K562 (cell line): ENCODE measurements around the gene GRIK1. TPM values are rescaled to one million over a fixed set of nuclear protein-coding genes. Genes with fewer than 3 reads are reported as not detected.
A peak's percentile ranks its signal among the peaks of the same experiment; 100 is the strongest.

Experiments
- CLOCK ChIP-seq: fragments of 250-450 bp; sonication (Bioruptor Pico); IDR thresholded peaks from 2 replicates; pipeline ENCODE4 v1.4.0; 2020; ENCODE audit warnings: mild to moderate bottlenecking, moderate library complexity, borderline replicate concordance
- JUND ChIP-seq, 2 experiments: IDR thresholded peaks; 2 replicates in 1 of 2; 3 replicates in 1 of 2; pipeline ENCODE4 v1.6.1; 2011; ENCODE audit warnings: borderline replicate concordance in 2 of 2, low read depth in 2 of 2, low read length in 2 of 2, improper control_type of control experiment in 1 of 2, missing biosample characterization in 1 of 2, missing genetic modification characterization in 1 of 2, missing genetic modification reagents in 1 of 2
- KDM1A ChIP-seq, 2 experiments: fragments of 450-650 bp; IDR thresholded peaks; 2 replicates each; pipeline ENCODE4 v1.6.1; 2016; ENCODE audit warnings: mild to moderate bottlenecking in 2 of 2
- RB1 ChIP-seq: fragments of 450-650 bp; IDR thresholded peaks from 2 replicates; pipeline ENCODE4 v1.6.1; 2017; ENCODE audit warnings: low read depth, mild to moderate bottlenecking
- SMAD1 ChIP-seq: fragments of 150-350 bp; IDR thresholded peaks from 2 replicates; pipeline ENCODE4 v1.6.1; 2014; ENCODE audit warnings: low read length, low read depth; ENCODE audit not compliant: partially characterized antibody
- SMC3 ChIP-seq: conservative IDR thresholded peaks from 2 replicates; pipeline ENCODE4 v1.6.1; 2011; ENCODE audit warnings: low read depth, low read length, improper control_type of control experiment; ENCODE audit not compliant: insufficient read depth
- ZNF436 ChIP-seq: fragments of 250-450, 450-650 bp; sonication (Bioruptor Pico); formaldehyde crosslinking; IDR thresholded peaks from 2 replicates; pipeline ENCODE4 v1.7.0; 2020; ENCODE audit warnings: mild to moderate bottlenecking
- ZNF518B ChIP-seq: fragments of 250-450 bp; sonication (Bioruptor Pico); IDR thresholded peaks from 2 replicates; pipeline ENCODE4 v1.5.0; 2021; ENCODE audit warnings: mild to moderate bottlenecking, moderate library complexity
- polyA plus RNA-seq, 8 experiments: library from polyadenylated mRNA; depleted of rRNA in 4 of 8; stranded (reverse) in 5 of 8; unstranded in 3 of 8; fragments of >200 nt; fragmentation: Nextera tagmentation in 2 of 8; fragmentation: Illumina TruSeq in 1 of 8; extraction: Ambion mirVana in 2 of 8; extraction: Trizol in 1 of 8; gene quantifications; 2 replicates each; pipeline versions ENCODE4 v1.2.1 to v1.2.3, GENCODE V29; 2011 to 2014; ENCODE audit warnings: inconsistent platforms in 1 of 8, missing spikeins in 1 of 8
- total RNA-seq, 7 experiments: library from RNA; depleted of rRNA in 6 of 7; stranded (reverse); fragments of >200 nt in 6 of 7; fragmentation: Illumina TruSeq in 2 of 7; extraction: Trizol in 2 of 7; gene quantifications; 2 replicates each; pipeline versions ENCODE4 v1.2.1 to v1.2.3, GENCODE V29; 2011 to 2021; ENCODE audit warnings: low replicate concordance in 1 of 7
- TF ChIP-seq, protein P1 (sequence below), 2 experiments: fragments of 450-650 bp; formaldehyde crosslinking in 1 of 2; IDR thresholded peaks; 2 replicates each; pipeline versions ENCODE4 v1.4.0 to v1.6.1; 2014 to 2020; ENCODE audit warnings: mild to moderate bottlenecking in 2 of 2, borderline replicate concordance in 1 of 2, low read depth in 1 of 2

The GRIK1 gene
- total and polyA plus RNA-seq, 9 of the 15 experiments (the other 6 are each of a cell fraction or from before 2014, with no cell fraction given) = 0.17 to 2.8 (median 0.53) TPM

GRCh38 chr21:29645666-29646553 is 293.9 kb downstream of the GRIK1 start (continued):
- TF ChIP-seq ZNF518B (CRISPR knock-in tag) (no peak), SMAD1 (no peak), ZNF436 (no peak), CLOCK (CRISPR knock-in tag) (peak; percentile 16; the same call in 1 of the 2 replicates), RB1 (no peak), SMC3 (no peak), KDM1A (IDR thresholded peaks at IDR 0.05) (peak; percentile 56 to 73; a peak in 3 of 4 replicates), JUND (IDR thresholded peaks at IDR 0.05; ENCODE audit: borderline replicate concordance, low read depth, low read length) (no peak; the same call in 1 of the 2 replicates), JUND (tag; IDR thresholded peaks at IDR 0.05; ENCODE audit: borderline replicate concordance, low read depth, low read length) (peak; percentile 60; the same call in 1 of the 3 replicates)
- TF ChIP-seq, protein P1, sequence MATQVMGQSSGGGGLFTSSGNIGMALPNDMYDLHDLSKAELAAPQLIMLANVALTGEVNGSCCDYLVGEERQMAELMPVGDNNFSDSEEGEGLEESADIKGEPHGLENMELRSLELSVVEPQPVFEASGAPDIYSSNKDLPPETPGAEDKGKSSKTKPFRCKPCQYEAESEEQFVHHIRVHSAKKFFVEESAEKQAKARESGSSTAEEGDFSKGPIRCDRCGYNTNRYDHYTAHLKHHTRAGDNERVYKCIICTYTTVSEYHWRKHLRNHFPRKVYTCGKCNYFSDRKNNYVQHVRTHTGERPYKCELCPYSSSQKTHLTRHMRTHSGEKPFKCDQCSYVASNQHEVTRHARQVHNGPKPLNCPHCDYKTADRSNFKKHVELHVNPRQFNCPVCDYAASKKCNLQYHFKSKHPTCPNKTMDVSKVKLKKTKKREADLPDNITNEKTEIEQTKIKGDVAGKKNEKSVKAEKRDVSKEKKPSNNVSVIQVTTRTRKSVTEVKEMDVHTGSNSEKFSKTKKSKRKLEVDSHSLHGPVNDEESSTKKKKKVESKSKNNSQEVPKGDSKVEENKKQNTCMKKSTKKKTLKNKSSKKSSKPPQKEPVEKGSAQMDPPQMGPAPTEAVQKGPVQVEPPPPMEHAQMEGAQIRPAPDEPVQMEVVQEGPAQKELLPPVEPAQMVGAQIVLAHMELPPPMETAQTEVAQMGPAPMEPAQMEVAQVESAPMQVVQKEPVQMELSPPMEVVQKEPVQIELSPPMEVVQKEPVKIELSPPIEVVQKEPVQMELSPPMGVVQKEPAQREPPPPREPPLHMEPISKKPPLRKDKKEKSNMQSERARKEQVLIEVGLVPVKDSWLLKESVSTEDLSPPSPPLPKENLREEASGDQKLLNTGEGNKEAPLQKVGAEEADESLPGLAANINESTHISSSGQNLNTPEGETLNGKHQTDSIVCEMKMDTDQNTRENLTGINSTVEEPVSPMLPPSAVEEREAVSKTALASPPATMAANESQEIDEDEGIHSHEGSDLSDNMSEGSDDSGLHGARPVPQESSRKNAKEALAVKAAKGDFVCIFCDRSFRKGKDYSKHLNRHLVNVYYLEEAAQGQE (IDR thresholded peaks at IDR 0.05; ENCODE audit: borderline replicate concordance) = no peak
- TF ChIP-seq, protein P1 (CRISPR knock-in tag; IDR thresholded peaks at IDR 0.05; ENCODE audit: low read depth) = no peak
